ELR (cell line): Measurements from ENCODE around the gene GTF2H1.
"Not testable (repeated sequence)": the region's sequence is repeated elsewhere in the genome, so short reads cannot be mapped to it uniquely, and the experiment has no call there.

Source experiments
- DNase-seq: peaks from one replicate; pipeline ENCODE4 v3.0.0-alpha.2; 2015; ENCODE audit warnings: low read depth

Gene GTF2H1

GRCh38 chr11:18375941-18376340 lies 53.6 kb downstream of the GTF2H1 start:
- no peak for DNase-seq

GRCh38 chr11:18379201-18379600 lies 56.8 kb downstream of the GTF2H1 start:
- no peak for DNase-seq

GRCh38 chr11:18383388-18384156 lies 61.2 kb downstream of the GTF2H1 start:
- DNase-seq, result peak; percentile 99

GRCh38 chr11:18384157-18384641 lies 61.8 kb downstream of the GTF2H1 start:
- peak; percentile 85 for DNase-seq

GRCh38 chr11:18390088-18390487 lies 67.7 kb downstream of the GTF2H1 start:
- DNase-seq, result no peak

- DNase-seq, result no peak
These were observed 70.3 kb downstream of the GTF2H1 start for GRCh38 chr11:18392434-18393321.

GRCh38 chr11:18393581-18394274 lies 71.4 kb downstream of the GTF2H1 start:
- DNase-seq, result no peak

GRCh38 chr11:18394275-18394927 lies 72.0 kb downstream of the GTF2H1 start, which contains the start of gene LDHA:
Gene LDHA (plus strand): TSS chr11:18394563. CDS start chr11:18396843, 2,280 bp downstream.
- DNase-seq, result peak; percentile 98

- DNase-seq, result peak; percentile 41
These were observed 72.8 kb downstream of the GTF2H1 start for GRCh38 chr11:18394928-18395734.

GRCh38 chr11:18395735-18396504 lies 73.6 kb downstream of the GTF2H1 start:
- peak; percentile 99 for DNase-seq

GRCh38 chr11:18397921-18398320 lies 75.6 kb downstream of the GTF2H1 start:
- DNase-seq, result no peak

GRCh38 chr11:18401077-18401476 lies 78.7 kb downstream of the GTF2H1 start:
- DNase-seq, result not testable (repeated sequence)

GRCh38 chr11:18404062-18404461 lies 81.7 kb downstream of the GTF2H1 start:
- no peak for DNase-seq

GRCh38 chr11:18407400-18407799 lies 85.0 kb downstream of the GTF2H1 start:
- peak; percentile 79 for DNase-seq

GRCh38 chr11:18408558-18409291 lies 86.4 kb downstream of the GTF2H1 start:
- peak; percentile 11 for DNase-seq

GRCh38 chr11:18416459-18416858 lies 94.1 kb downstream of the GTF2H1 start:
- DNase-seq, result no peak
